HCT116 (cell line): ENCODE results near the gene EVX2. TPM values are rescaled to one million over a fixed set of nuclear protein-coding genes. Genes with fewer than 3 reads are reported as not detected.

ENCODE experiments used
- ATAC-seq: fragments of 200-7000 bp; cut with Tn5 transposase; 2 replicates; pipeline ENCODE4 v1.9.1; 2020; ENCODE audit warnings: mild to moderate bottlenecking, moderate library complexity
- BruUV-seq: library from RNA; stranded (reverse); fragments of 400-500 nt; replicated peaks from 2 replicates; lab custom pipeline; 2021; lab: Mats Ljungman, UMichigan
- CTCF ChIA-PET: fragments of 300-600 bp; sonication (Branson Sonifier 250); formaldehyde crosslinking; loops from one replicate; lab custom pipeline; 2021; ENCODE audit warnings: antibody characterized with exemption; lab: Charles Lee
- POLR2A ChIA-PET: fragments of 300-600, 350-600 bp; sonication (Branson Sonifier 250); formaldehyde crosslinking; loops from one replicate; lab custom pipeline; 2021; ENCODE audit warnings: antibody characterized with exemption; lab: Charles Lee
- RAD21 ChIA-PET, 2 experiments: fragments of 300-600 bp; sonication (Branson Sonifier 250); formaldehyde crosslinking; loops; one replicate each; lab custom pipeline; 2023; ENCODE audit warnings: low total read pairs in 2 of 2; ENCODE audit not compliant: uncharacterized antibody in 2 of 2, unreplicated experiment in 2 of 2, low non-redundant PET in 1 of 2; lab: Charles Lee
- DNase-seq: peaks from one replicate; pipeline ENCODE4 v3.0.0-alpha.2; 2010; ENCODE audit warnings: low read depth, low spot score
- H2AFZ ChIP-seq: fragments of 200-600 bp; shearing (Covaris generic), sonication (generic); 2 replicates; pipeline ENCODE4 v1.6.1; 2017; ENCODE audit warnings: low read depth, mixed run types, mixed read lengths, antibody characterized with exemption, low read length; ENCODE audit not compliant: poor library complexity, severe bottlenecking
- H3K27ac ChIP-seq: 2 replicates; pipeline ENCODE4 v1.5.1; 2012; ENCODE audit warnings: low read depth, low read length
- H3K27me3 ChIP-seq: fragments of 200-600 bp; sonication (generic); 2 replicates; pipeline ENCODE4 v1.6.1; 2016; ENCODE audit warnings: mixed run types, low read length, mixed read lengths; ENCODE audit not compliant: insufficient read depth
- H3K36me3 ChIP-seq, 2 experiments: fragments of 200-500 bp in 1 of 2; fragments of 200-600 bp in 1 of 2; sonication (Bioruptor generic) in 1 of 2; sonication (generic) in 1 of 2; 2 replicates each; pipeline versions ENCODE4 v1.5.1 to v1.6.1; 2014 to 2016; ENCODE audit warnings: low read length in 2 of 2, inconsistent platforms in 1 of 2, mixed read lengths in 1 of 2, mixed run types in 1 of 2; ENCODE audit not compliant: insufficient read depth in 2 of 2, control insufficient read depth in 1 of 2
- H3K4me1 ChIP-seq, 2 experiments: fragments of 200-600 bp in 1 of 2; sonication (generic) in 1 of 2; 2 replicates each; pipeline versions ENCODE4 v1.5.1 to v1.6.1; 2012 to 2017; ENCODE audit warnings: low read length in 2 of 2, inconsistent platforms in 1 of 2, mild to moderate bottlenecking in 1 of 2, mixed read lengths in 1 of 2, mixed run types in 1 of 2, moderate library complexity in 1 of 2; ENCODE audit not compliant: insufficient read depth in 2 of 2, control insufficient read depth in 1 of 2
- H3K4me2 ChIP-seq: fragments of 200-600 bp; sonication (generic); 2 replicates; pipeline ENCODE4 v1.6.1; 2017; ENCODE audit warnings: mixed run types, low read length, mixed read lengths
- H3K4me3 ChIP-seq, 2 experiments: fragments of 200-600 bp in 1 of 2; sonication (generic) in 1 of 2; replicated peaks in 1 of 2; 2 replicates each; pipeline ENCODE4 v1.5.1; 2011 to 2016; ENCODE audit warnings: low read length in 2 of 2, control low read depth in 1 of 2, low read depth in 1 of 2, mild to moderate bottlenecking in 1 of 2, mixed read lengths in 1 of 2, mixed run types in 1 of 2
- H3K79me2 ChIP-seq: fragments of 200-600 bp; sonication (generic); 2 replicates; pipeline ENCODE4 v1.6.1; 2017; ENCODE audit warnings: mild to moderate bottlenecking, mixed run types, low read length, moderate library complexity, mixed read lengths; ENCODE audit not compliant: insufficient read depth
- H3K9ac ChIP-seq: fragments of 200-600 bp; sonication (generic); 2 replicates; pipeline ENCODE4 v1.6.1; 2016; ENCODE audit warnings: low read length, mixed read lengths
- H3K9me2 ChIP-seq: fragments of 200-600 bp; sonication (generic), shearing (Covaris generic); 2 replicates; pipeline ENCODE4 v1.6.1; 2017; ENCODE audit warnings: mixed run types, mild to moderate bottlenecking, moderate library complexity; ENCODE audit not compliant: insufficient read depth
- H3K9me3 ChIP-seq, 2 experiments: fragments of 200-500 bp in 1 of 2; fragments of 200-600 bp in 1 of 2; sonication (Bioruptor generic) in 1 of 2; sonication (generic) in 1 of 2; 2 replicates each; pipeline ENCODE4 v1.6.1; 2014 to 2017; ENCODE audit warnings: low read length in 2 of 2, mixed read lengths in 2 of 2, inconsistent platforms in 1 of 2, low read depth in 1 of 2, mild to moderate bottlenecking in 1 of 2, mixed run types in 1 of 2, moderate library complexity in 1 of 2; ENCODE audit not compliant: control insufficient read depth in 1 of 2, insufficient read depth in 1 of 2
- H4K20me1 ChIP-seq: fragments of 200-600 bp; sonication (generic), shearing (Covaris generic); 2 replicates; pipeline ENCODE4 v1.6.1; 2017; ENCODE audit warnings: mixed run types, mild to moderate bottlenecking, moderate library complexity; ENCODE audit not compliant: insufficient read depth
- EZH2 ChIP-seq: fragments of 200-600 bp; sonication (generic); IDR thresholded peaks from 2 replicates; pipeline ENCODE4 v1.6.1; 2017; ENCODE audit warnings: antibody characterized with exemption, mixed run types
- JUND ChIP-seq: IDR thresholded peaks from 2 replicates; pipeline ENCODE4 v1.6.1; 2012
- RAD21 ChIP-seq: IDR thresholded peaks from 2 replicates; pipeline ENCODE4 v1.6.1; 2012; ENCODE audit warnings: low read depth, mild to moderate bottlenecking
- TCF7L2 ChIP-seq: IDR thresholded peaks from 2 replicates; pipeline ENCODE4 v1.7.0; 2011; ENCODE audit warnings: borderline replicate concordance, inconsistent platforms; ENCODE audit not compliant: insufficient read depth, insufficient read length; ENCODE audit errors: extremely low read depth
- ZFX ChIP-seq: fragments of 450-650 bp; IDR thresholded peaks from 2 replicates; pipeline ENCODE4 v1.6.1; 2017
- ZNF274 ChIP-seq: fragments of 200-500 bp; sonication (Bioruptor generic); IDR thresholded peaks from 2 replicates; pipeline ENCODE4 v1.6.1; 2014; ENCODE audit warnings: mild to moderate bottlenecking, low read depth, low read length, inconsistent platforms
- intact Hi-C: fragments of 100-400 bp; cut with micrococcal nuclease; formaldehyde crosslinking; loops from 2 replicates; pipeline ENCODE4 v1.10.0; 2022
- total RNA-seq: library from RNA; stranded (reverse); gene quantifications from one replicate; pipeline ENCODE4 v1.2.1, GENCODE V29; 2021; ENCODE audit not compliant: unreplicated experiment
- TF ChIP-seq, protein P1 (sequence below): IDR thresholded peaks from 2 replicates; pipeline ENCODE4 v1.6.1; 2011; ENCODE audit warnings: mild to moderate bottlenecking, low read length, moderate library complexity; ENCODE audit not compliant: insufficient replicate concordance; ENCODE audit errors: extremely low read depth

Gene EVX2
- total RNA-seq, 1 experiment from 2014 or later, result not detected

DNA sequence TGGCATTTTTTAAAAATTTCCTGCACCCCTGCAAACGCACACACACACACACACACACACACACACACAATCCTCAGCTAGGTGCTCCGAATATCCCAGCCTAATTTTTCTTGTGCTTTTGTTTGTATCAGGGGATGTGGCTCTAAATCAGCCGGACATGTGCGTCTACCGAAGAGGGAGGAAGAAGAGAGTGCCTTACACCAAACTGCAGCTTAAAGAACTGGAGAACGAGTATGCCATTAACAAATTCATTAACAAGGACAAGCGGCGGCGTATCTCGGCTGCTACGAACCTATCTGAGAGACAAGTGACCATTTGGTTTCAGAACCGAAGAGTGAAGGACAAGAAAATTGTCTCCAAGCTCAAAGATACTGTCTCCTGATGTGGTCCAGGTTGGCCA, 10.6 kb upstream of the EVX2 start:
- POLR2A ChIA-PET, result no interaction called here
- H3K9ac ChIP-seq, result no peak overlapping the region

DNA sequence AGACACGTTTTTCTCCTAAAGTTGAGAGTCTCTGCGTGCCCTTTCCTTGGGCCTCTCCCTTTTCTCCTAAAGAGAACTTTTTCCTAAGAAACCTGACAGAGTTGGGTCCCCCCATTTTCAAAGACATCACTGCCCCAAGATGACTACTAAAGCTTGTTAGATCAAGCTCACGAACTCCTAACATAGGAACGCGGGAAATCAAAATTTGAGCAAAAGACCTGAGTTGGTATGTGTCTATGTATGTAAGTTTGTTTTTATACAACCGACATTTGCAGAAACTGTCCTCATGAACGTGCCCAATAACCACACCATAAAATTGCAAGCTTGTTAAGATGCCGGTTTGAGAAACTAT, 10.1 kb upstream of the EVX2 start:
- CTCF ChIA-PET, result no interaction called here
- BruUV-seq, result no TSS peak
- Histone ChIP-seq H4K20me1 (no peaks in the 10 kb centered on the region), H3K27me3 (no peaks in the 10 kb centered on the region), H3K9me2 (no peaks in the 10 kb centered on the region), H3K9ac (no peak overlapping the region), H3K9me3 (no peaks in the 10 kb centered on the region), H3K79me2 (no peaks in the 10 kb centered on the region), H3K4me1 (peaks cover 5 to 18% of the 10 kb centered on the region in 2 experiments; a peak in 3 of 4 replicates), H2AFZ (no peak overlapping the region), H3K4me2 (no peak overlapping the region), H3K36me3 (no peaks in the 10 kb centered on the region), H3K27ac (no peak overlapping the region), H3K4me3 (no peak overlapping the region)
- POLR2A ChIA-PET, result no interaction called here
- RAD21 ChIA-PET, result no interaction called here
- ATAC-seq, result no peak
- DNase-seq, result no peak
- intact Hi-C loops, result no loop called here
- TF ChIP-seq JUND (no peak), EZH2 (no peak)
- TF ChIP-seq, protein P1, sequence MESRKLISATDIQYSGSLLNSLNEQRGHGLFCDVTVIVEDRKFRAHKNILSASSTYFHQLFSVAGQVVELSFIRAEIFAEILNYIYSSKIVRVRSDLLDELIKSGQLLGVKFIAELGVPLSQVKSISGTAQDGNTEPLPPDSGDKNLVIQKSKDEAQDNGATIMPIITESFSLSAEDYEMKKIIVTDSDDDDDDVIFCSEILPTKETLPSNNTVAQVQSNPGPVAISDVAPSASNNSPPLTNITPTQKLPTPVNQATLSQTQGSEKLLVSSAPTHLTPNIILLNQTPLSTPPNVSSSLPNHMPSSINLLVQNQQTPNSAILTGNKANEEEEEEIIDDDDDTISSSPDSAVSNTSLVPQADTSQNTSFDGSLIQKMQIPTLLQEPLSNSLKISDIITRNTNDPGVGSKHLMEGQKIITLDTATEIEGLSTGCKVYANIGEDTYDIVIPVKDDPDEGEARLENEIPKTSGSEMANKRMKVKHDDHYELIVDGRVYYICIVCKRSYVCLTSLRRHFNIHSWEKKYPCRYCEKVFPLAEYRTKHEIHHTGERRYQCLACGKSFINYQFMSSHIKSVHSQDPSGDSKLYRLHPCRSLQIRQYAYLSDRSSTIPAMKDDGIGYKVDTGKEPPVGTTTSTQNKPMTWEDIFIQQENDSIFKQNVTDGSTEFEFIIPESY, result no peak

More for the DNA sequence above, 10.6 kb upstream of the EVX2 start:
- no peaks in the 10 kb centered on the region for H3K36me3 ChIP-seq
- no peak for DNase-seq
- H3K4me1 ChIP-seq, result peaks cover 5 to 18% of the 10 kb centered on the region in 2 experiments; a peak in 3 of 4 replicates
- H3K27ac ChIP-seq, result no peak overlapping the region
- intact Hi-C loops, result no loop called here
- CTCF ChIA-PET, result no interaction called here
- H3K9me2 ChIP-seq, result no peaks in the 10 kb centered on the region
- H2AFZ ChIP-seq, result no peak overlapping the region
- no peak for TF ChIP-seq ZFX
- no peak for TF ChIP-seq RAD21
- no peak for TF ChIP-seq ZNF274
- no peak for TF ChIP-seq TCF7L2
- TF ChIP-seq, all 23 proteins: peak for 0
- ATAC-seq, result no peak
- BruUV-seq, result no TSS peak
- Histone ChIP-seq H3K4me3 (no peak overlapping the region), H4K20me1 (no peaks in the 10 kb centered on the region), H3K9me3 (no peaks in the 10 kb centered on the region), H3K4me2 (no peak overlapping the region), H3K27me3 (no peaks in the 10 kb centered on the region), H3K79me2 (no peaks in the 10 kb centered on the region)
- RAD21 ChIA-PET, result no interaction called here
